BLaER1 treated with 17β-estradiol and CSF1 and Interleukin-3, amounts not matched to agents 10 nM and 100 nM (cell line): ENCODE data around the gene NCOA3.
A peak's percentile ranks its signal among the peaks of the same experiment; 100 is the strongest.
"Not testable (repeated sequence)": the region's sequence is repeated elsewhere in the genome, so short reads cannot be mapped to it uniquely, and the experiment has no call there.

ENCODE experiments used
- H3K27ac ChIP-seq, 11 experiments: shearing (Covaris generic); formaldehyde crosslinking; 2 replicates each; pipeline ENCODE4 v1.8.1; 2022
- H3K27me3 ChIP-seq, 11 experiments: shearing (Covaris generic); formaldehyde crosslinking; 2 replicates each; pipeline ENCODE4 v1.8.1; 2022
- H3K36me3 ChIP-seq, 11 experiments: shearing (Covaris generic); formaldehyde crosslinking; 2 replicates each; pipeline ENCODE4 v1.8.1; 2022
- H3K4me1 ChIP-seq, 10 experiments: shearing (Covaris generic); formaldehyde crosslinking; 2 replicates each; pipeline ENCODE4 v1.8.1; 2022
- H3K4me2 ChIP-seq, 11 experiments: shearing (Covaris generic); formaldehyde crosslinking; 2 replicates each; pipeline ENCODE4 v1.8.1; 2022
- H3K4me3 ChIP-seq, 10 experiments: shearing (Covaris generic); formaldehyde crosslinking; 2 replicates each; pipeline ENCODE4 v1.8.1; 2022
- H3K9ac ChIP-seq, 11 experiments: shearing (Covaris generic); formaldehyde crosslinking; 2 replicates each; pipeline ENCODE4 v1.8.1; 2022
- H3K9me3 ChIP-seq, 11 experiments: shearing (Covaris generic); formaldehyde crosslinking; replicated peaks in 1 of 11; 2 replicates each; pipeline ENCODE4 v1.8.1; 2022
- H4K20me1 ChIP-seq, 11 experiments: shearing (Covaris generic); formaldehyde crosslinking; 2 replicates each; pipeline ENCODE4 v1.8.1; 2022
- Cebpa-rat ChIP-seq, 11 experiments: shearing (Covaris generic); IDR thresholded peaks; 2 replicates each; pipeline ENCODE4 v1.8.1; 2022

The NCOA3 gene

GRCh38 chr20:47506335-47506734 is 4.6 kb downstream of the NCOA3 start:
- H3K27ac ChIP-seq: no peak overlapping the region
- no peak for TF ChIP-seq Cebpa-rat (IDR thresholded peaks at IDR 0.05)
- H3K36me3 ChIP-seq: peaks cover 8 to 27% (median 14%) of the 10 kb centered on the region in 11 experiments; a peak in 17 of 22 replicates
- peak overlapping the region in 3 of 11 experiments; percentile 21 to 43 (median 33); a peak in 4 of 22 replicates for H3K4me2 ChIP-seq
- H3K4me1 ChIP-seq: peaks cover 23 to 54% (median 37%) of the 10 kb centered on the region in 10 experiments
- H3K9me3 ChIP-seq: no peaks in the 10 kb centered on the region
- H4K20me1 ChIP-seq: peaks cover 19 to 85% (median 81%) of the 10 kb centered on the region in 11 experiments; a peak in 21 of 22 replicates
- H3K9ac ChIP-seq: no peak overlapping the region; a peak in 1 of 22 replicates
- no peak overlapping the region for H3K4me3 ChIP-seq
- no peaks in the 10 kb centered on the region for H3K27me3 ChIP-seq

GRCh38 chr20:47506850-47507249 is 5.2 kb downstream of the NCOA3 start:
- H3K27me3 ChIP-seq: no peaks in the 10 kb centered on the region
- TF ChIP-seq Cebpa-rat (IDR thresholded peaks at IDR 0.05): no peak
- H3K4me2 ChIP-seq: peak overlapping the region in 3 of 11 experiments; percentile 21 to 43 (median 24); a peak in 3 of 22 replicates
- no peak overlapping the region for H3K4me3 ChIP-seq
- peaks cover 8 to 27% (median 14%) of the 10 kb centered on the region in 11 experiments; a peak in 17 of 22 replicates for H3K36me3 ChIP-seq
- peaks cover 19 to 91% (median 85%) of the 10 kb centered on the region in 11 experiments; a peak in 21 of 22 replicates for H4K20me1 ChIP-seq
- no peak overlapping the region for H3K27ac ChIP-seq
- no peak overlapping the region for H3K9ac ChIP-seq
- H3K9me3 ChIP-seq: no peaks in the 10 kb centered on the region
- peaks cover 21 to 54% (median 35%) of the 10 kb centered on the region in 10 experiments for H3K4me1 ChIP-seq

GRCh38 chr20:47507275-47507981 is 5.7 kb downstream of the NCOA3 start:
- H3K4me1 ChIP-seq: peaks cover 21 to 54% (median 35%) of the 10 kb centered on the region in 10 experiments
- not testable (repeated sequence) for H3K27me3 ChIP-seq, H3K9me3 ChIP-seq, H3K9ac ChIP-seq, H3K4me3 ChIP-seq, H3K27ac ChIP-seq
- H3K4me2 ChIP-seq: peak overlapping the region in 4 of 11 experiments; percentile 6 to 43 (median 28); a peak in 6 of 22 replicates
- H3K36me3 ChIP-seq: peaks cover 8 to 31% (median 15%) of the 10 kb centered on the region in 11 experiments; a peak in 17 of 22 replicates
- H4K20me1 ChIP-seq: peaks cover 19 to 96% (median 90%) of the 10 kb centered on the region in 11 experiments; a peak in 21 of 22 replicates

- Histone ChIP-seq H3K27ac (no peak overlapping the region), H3K27me3 (no peaks in the 10 kb centered on the region), H4K20me1 (peaks cover 16 to 100% (median 95%) of the 10 kb centered on the region in 11 experiments; a peak in 21 of 22 replicates), H3K36me3 (peaks cover 10 to 39% (median 18%) of the 10 kb centered on the region in 11 experiments; a peak in 17 of 22 replicates), H3K9ac (no peak overlapping the region), H3K4me3 (no peak overlapping the region), H3K4me2 (peak overlapping the region in 10 of 11 experiments; percentile 6 to 43 (median 21); a peak in 12 of 22 replicates), H3K4me1 (peaks cover 19 to 56% (median 32%) of the 10 kb centered on the region in 10 experiments), H3K9me3 (no peaks in the 10 kb centered on the region)
- TF ChIP-seq Cebpa-rat (IDR thresholded peaks at IDR 0.05): no peak
These were observed 6.6 kb downstream of the NCOA3 start for GRCh38 chr20:47508278-47508677.

- no peak overlapping the region for H3K9ac ChIP-seq
- H4K20me1 ChIP-seq: peaks cover 9 to 100% (median 93%) of the 10 kb centered on the region in 11 experiments; a peak in 21 of 22 replicates
- H3K27me3 ChIP-seq: no peaks in the 10 kb centered on the region
- H3K9me3 ChIP-seq: no peaks in the 10 kb centered on the region
- no peak overlapping the region for H3K4me3 ChIP-seq
- H3K27ac ChIP-seq: no peak overlapping the region
- no peak overlapping the region; a peak in 2 of 22 replicates for H3K4me2 ChIP-seq
- TF ChIP-seq Cebpa-rat (IDR thresholded peaks at IDR 0.05): no peak
- peaks cover 10 to 45% (median 19%) of the 10 kb centered on the region in 11 experiments; a peak in 17 of 22 replicates for H3K36me3 ChIP-seq
- peaks cover 10 to 47% (median 23%) of the 10 kb centered on the region in 10 experiments for H3K4me1 ChIP-seq
These were observed 7.5 kb downstream of the NCOA3 start for GRCh38 chr20:47509104-47509661.

GRCh38 chr20:47509685-47510084 is 8.0 kb downstream of the NCOA3 start:
- peaks cover 5 to 42% (median 18%) of the 10 kb centered on the region in 10 experiments; a peak in 19 of 20 replicates for H3K4me1 ChIP-seq
- no peak overlapping the region for H3K4me2 ChIP-seq
- TF ChIP-seq Cebpa-rat (IDR thresholded peaks at IDR 0.05): no peak
- H3K4me3 ChIP-seq: no peak overlapping the region
- peaks cover 0 to 2% (median 0%) of the 10 kb centered on the region in 11 experiments; a peak in 1 of 22 replicates for H3K9me3 ChIP-seq
- peaks cover 11 to 50% (median 24%) of the 10 kb centered on the region in 11 experiments; a peak in 17 of 22 replicates for H3K36me3 ChIP-seq
- no peak overlapping the region for H3K9ac ChIP-seq
- H3K27me3 ChIP-seq: no peaks in the 10 kb centered on the region
- peaks cover 13 to 100% (median 93%) of the 10 kb centered on the region in 11 experiments; a peak in 21 of 22 replicates for H4K20me1 ChIP-seq
- H3K27ac ChIP-seq: no peak overlapping the region

- Histone ChIP-seq H3K4me1 (peaks cover 0 to 16% (median 0%) of the 10 kb centered on the region in 10 experiments; a peak in 1 of 20 replicates), H3K4me3 (no peak overlapping the region), H3K4me2 (no peak overlapping the region), H3K36me3 (peaks cover 38 to 86% (median 65%) of the 10 kb centered on the region in 11 experiments), H3K27me3 (no peaks in the 10 kb centered on the region), H3K27ac (no peak overlapping the region), H3K9me3 (peaks cover 32 to 58% (median 51%) of the 10 kb centered on the region in 11 experiments), H3K9ac (no peak overlapping the region), H4K20me1 (peaks cover 5 to 98% (median 53%) of the 10 kb centered on the region in 11 experiments; a peak in 20 of 22 replicates)
- TF ChIP-seq Cebpa-rat (IDR thresholded peaks at IDR 0.05): no peak
These were observed 14.2 kb downstream of the NCOA3 start for GRCh38 chr20:47515843-47516242.

- Histone ChIP-seq H3K9me3 (peaks cover 66 to 94% (median 84%) of the 10 kb centered on the region in 11 experiments), H3K27me3 (no peaks in the 10 kb centered on the region), H3K36me3 (peaks cover 65 to 86% (median 83%) of the 10 kb centered on the region in 11 experiments), H3K4me2 (no peak overlapping the region), H3K9ac (no peak overlapping the region), H3K4me3 (peak overlapping the region in 9 of 10 experiments; percentile 14 to 38 (median 28); a peak in 13 of 20 replicates), H3K27ac (no peak overlapping the region), H3K4me1 (peaks cover 0 to 23% (median 0%) of the 10 kb centered on the region in 10 experiments; a peak in 3 of 20 replicates), H4K20me1 (peaks cover 0 to 77% (median 7%) of the 10 kb centered on the region in 11 experiments; a peak in 14 of 22 replicates)
- no peak for TF ChIP-seq Cebpa-rat (IDR thresholded peaks at IDR 0.05)
These were observed 19.5 kb downstream of the NCOA3 start for GRCh38 chr20:47521059-47521808.
